BJ (cell line): ENCODE results near the gene AGBL5. TPM values are rescaled to one million over a fixed set of nuclear protein-coding genes. Genes with fewer than 3 reads are reported as not detected.
A peak's percentile ranks its signal among the peaks of the same experiment; 100 is the strongest.

Experiments
- CTCF ChIA-PET: fragments of 350-600 bp; formaldehyde crosslinking; extraction: SDS; loops from one replicate; lab custom pipeline; 2021; ENCODE audit warnings: antibody characterized with exemption, inconsistent platforms; lab: Yijun Ruan, JAX
- POLR2A ChIA-PET: fragments of 300-600 bp; sonication (Branson Sonifier 250); formaldehyde crosslinking; extraction: SDS; loops from one replicate; lab custom pipeline; 2021; ENCODE audit warnings: antibody characterized with exemption; lab: Charles Lee
- DNase-seq: peaks from one replicate; pipeline ENCODE4 v3.0.0-alpha.2; 2011; ENCODE audit warnings: low read depth
- H3K27me3 ChIP-seq: 2 replicates; pipeline ENCODE4 v1.6.0; 2011; ENCODE audit warnings: low read length; ENCODE audit not compliant: control insufficient read depth, insufficient read depth
- H3K36me3 ChIP-seq: 2 replicates; pipeline ENCODE4 v1.5.1; 2011; ENCODE audit warnings: low read length; ENCODE audit not compliant: control insufficient read depth, insufficient read depth
- H3K4me3 ChIP-seq: 2 replicates; pipeline ENCODE4 v1.5.1; 2011; ENCODE audit warnings: low read depth, mild to moderate bottlenecking, control low read depth, low read length
- CTCF ChIP-seq: IDR thresholded peaks from 2 replicates; pipeline ENCODE4 v1.5.1; 2011; ENCODE audit warnings: low read depth, mild to moderate bottlenecking, control low read depth, inconsistent platforms, low read length, moderate library complexity; ENCODE audit not compliant: insufficient read depth
- polyA plus RNA-seq: library from polyadenylated mRNA; depleted of rRNA; stranded (reverse); fragments of >200 nt; gene quantifications from 2 replicates; pipeline ENCODE4 v1.2.3, GENCODE V29; 2011

The AGBL5 gene
- polyA plus RNA-seq, 1 experiment: 32.7 TPM

DNA sequence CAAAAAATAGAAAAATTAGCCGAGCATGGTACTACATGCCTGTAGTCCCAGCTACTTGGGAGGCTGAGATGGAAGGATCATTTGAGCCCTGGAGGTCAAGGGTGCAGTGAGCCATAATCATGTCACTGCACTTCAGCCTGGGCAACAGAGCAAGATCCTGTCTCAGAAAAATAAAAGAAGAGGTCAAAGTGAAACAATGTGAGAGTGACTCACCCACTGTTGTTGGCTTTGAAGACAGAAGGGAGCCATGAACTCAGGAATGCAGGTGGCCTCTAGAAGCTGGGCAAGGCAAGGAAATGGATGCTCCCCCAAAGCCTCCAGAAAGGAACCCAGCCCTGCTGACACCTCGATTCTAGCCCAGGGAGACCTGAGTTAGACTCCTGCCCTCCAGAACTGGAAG lies 22.4 kb upstream of the AGBL5 start:
- Histone ChIP-seq H3K27me3 (no peaks in the 10 kb centered on the region), H3K4me3 (no peak overlapping the region), H3K36me3 (peaks cover 5% of the 10 kb centered on the region)
- DNase-seq: no peak
- CTCF ChIA-PET: no interaction called here
- POLR2A ChIA-PET: no interaction called here
- TF ChIP-seq CTCF: no peak

DNA sequence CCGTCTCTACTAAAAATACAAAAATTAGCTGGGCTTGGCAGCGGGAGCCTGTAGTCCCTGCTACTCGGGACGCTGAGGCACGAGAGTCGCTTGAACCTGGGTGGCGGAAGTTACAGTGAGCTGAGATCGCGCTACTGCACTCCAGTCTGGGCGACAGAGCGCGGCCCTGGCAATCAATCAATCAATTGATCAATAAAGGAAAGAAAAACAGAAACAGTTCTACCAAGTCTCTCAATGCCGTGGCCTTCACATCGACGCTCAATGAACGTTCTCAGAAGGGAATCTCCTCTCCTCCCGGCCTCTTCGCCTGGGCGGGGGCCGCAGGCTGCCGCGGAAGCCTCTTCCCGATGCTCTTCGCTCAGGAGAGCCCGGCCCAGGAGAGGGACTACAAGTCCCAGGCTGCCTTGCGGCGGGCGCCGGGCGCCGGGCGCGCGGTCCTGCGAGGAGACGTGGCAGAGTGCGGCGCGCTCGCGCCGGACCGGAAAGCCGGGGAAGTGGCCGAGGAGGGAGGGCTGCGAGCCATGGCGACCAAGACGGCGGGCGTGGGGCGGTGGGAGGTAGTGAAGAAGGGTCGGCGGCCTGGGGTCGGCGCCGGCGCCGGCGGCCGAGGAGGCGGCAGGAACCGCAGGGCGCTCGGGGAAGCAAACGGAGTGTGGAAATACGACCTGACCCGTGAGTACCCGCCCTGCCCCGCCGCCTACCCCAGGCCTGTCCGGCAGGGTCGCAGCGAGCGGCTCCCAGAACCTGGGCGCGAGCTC lies 18.8 kb upstream of the AGBL5 start, which contains the start of gene TMEM214:
TMEM214 (plus strand) TSS at position 471 of the 758 bp plus-strand sequence; CDS start at position 522, 51 bp downstream.
- Histone ChIP-seq H3K27me3 (no peaks in the 10 kb centered on the region), H3K4me3 (peak within 1 kb of the TSS; percentile 92), H3K36me3 (peaks cover 25% of the 10 kb centered on the region)
- ChIA-PET POLR2A (interaction anchor here (1.1 kb wide), 1 partner anchor 18 kb away, joined by 3 read pairs; no protein-coding TSS in a partner anchor), CTCF (interaction anchor here (1.2 to 1.9 kb wide), 5 partner anchors 10 to 71 kb away, joined by 3 to 13 read pairs (median 9); partner anchors contain the start of gene AGBL5)
- peak; percentile 13; the same call in 1 of the 2 replicates for TF ChIP-seq CTCF
- peak; percentile 51 for DNase-seq

- Histone ChIP-seq H3K36me3 (peaks cover 32% of the 10 kb centered on the region), H3K27me3 (no peaks in the 10 kb centered on the region), H3K4me3 (peak overlapping the region; percentile 92)
- no peak for DNase-seq
- CTCF ChIA-PET: interaction anchor here (1.2 to 1.9 kb wide), 6 partner anchors 10 to 72 kb away, joined by 3 to 13 read pairs (median 8); partner anchors contain the start of gene AGBL5
- TF ChIP-seq CTCF: no peak
- POLR2A ChIA-PET: interaction anchor here (1.1 kb wide), 1 partner anchor 17 kb away, joined by 3 read pairs; no protein-coding TSS in a partner anchor
These were observed 18.1 kb upstream of the AGBL5 start for GRCh38 chr2:27033253-27033852.

- Histone ChIP-seq H3K4me3 (no peak overlapping the region), H3K27me3 (no peaks in the 10 kb centered on the region), H3K36me3 (peaks cover 60% of the 10 kb centered on the region)
- ChIA-PET POLR2A (no interaction called here), CTCF (interaction anchor here (0.6 to 1.6 kb wide), 3 partner anchors 60 to 213 kb away, joined by 3 to 6 read pairs (median 3); no protein-coding TSS in a partner anchor)
- DNase-seq: no peak
- no peak for TF ChIP-seq CTCF
These were observed 13.5 kb upstream of the AGBL5 start for GRCh38 chr2:27038012-27038411.

DNA sequence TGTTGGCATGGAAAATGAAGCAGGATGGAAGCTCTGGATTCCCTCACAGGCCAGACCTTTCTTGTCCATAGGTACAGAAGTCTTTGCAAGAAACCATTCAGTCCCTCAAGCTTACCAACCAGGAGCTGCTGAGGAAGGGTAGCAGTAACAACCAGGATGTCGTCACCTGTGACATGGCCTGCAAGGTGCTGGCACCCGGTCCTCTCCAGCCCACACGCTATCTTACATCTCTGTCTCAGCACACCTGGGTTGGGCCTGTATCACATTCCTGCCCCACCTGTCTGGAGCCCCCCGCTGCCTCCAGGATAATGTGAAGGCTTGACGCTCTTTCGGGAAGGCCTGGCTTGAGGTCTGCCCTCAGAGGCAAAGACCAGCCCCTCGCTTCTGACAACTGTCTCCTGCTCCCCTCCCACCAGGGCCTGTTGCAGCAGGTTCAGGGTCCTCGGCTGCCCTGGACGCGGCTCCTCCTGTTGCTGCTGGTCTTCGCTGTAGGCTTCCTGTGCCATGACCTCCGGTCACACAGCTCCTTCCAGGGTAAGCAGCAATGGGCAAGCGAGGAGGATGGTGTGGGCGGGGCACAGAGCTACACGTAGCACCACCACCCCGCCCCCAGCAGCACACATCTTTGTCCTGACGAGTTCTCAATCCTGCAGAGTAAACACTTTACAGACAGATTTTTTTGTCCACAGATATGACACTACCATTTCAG lies 12.7 kb upstream of the AGBL5 start:
- CTCF ChIA-PET: interaction anchor here (0.9 to 1.6 kb wide), 3 partner anchors 11 to 77 kb away, joined by 3 to 9 read pairs (median 6); partner anchors contain the start of gene AGBL5
- Histone ChIP-seq H3K36me3 (peaks cover 60% of the 10 kb centered on the region), H3K27me3 (no peaks in the 10 kb centered on the region), H3K4me3 (no peak overlapping the region)
- TF ChIP-seq CTCF: no peak
- POLR2A ChIA-PET: no interaction called here
- no peak for DNase-seq
